LNCaP clone FGC (cell line): ENCODE data around the gene ADAT3.

Experiments used
- DNase-seq: peaks from one replicate; pipeline ENCODE4 v3.0.0-alpha.2; 2011; ENCODE audit warnings: low read depth
- H3K4me3 ChIP-seq: 2 replicates; pipeline ENCODE4 v1.5.1; 2011; ENCODE audit warnings: mild to moderate bottlenecking, low read depth, low read length, control low read depth
- TF ChIP-seq, protein P1 (sequence below): IDR thresholded peaks from 2 replicates; pipeline ENCODE4 v1.5.1; 2012; ENCODE audit warnings: mild to moderate bottlenecking; ENCODE audit not compliant: control insufficient read depth, insufficient read depth; ENCODE audit errors: extremely low read depth

ADAT3 gene

DNA sequence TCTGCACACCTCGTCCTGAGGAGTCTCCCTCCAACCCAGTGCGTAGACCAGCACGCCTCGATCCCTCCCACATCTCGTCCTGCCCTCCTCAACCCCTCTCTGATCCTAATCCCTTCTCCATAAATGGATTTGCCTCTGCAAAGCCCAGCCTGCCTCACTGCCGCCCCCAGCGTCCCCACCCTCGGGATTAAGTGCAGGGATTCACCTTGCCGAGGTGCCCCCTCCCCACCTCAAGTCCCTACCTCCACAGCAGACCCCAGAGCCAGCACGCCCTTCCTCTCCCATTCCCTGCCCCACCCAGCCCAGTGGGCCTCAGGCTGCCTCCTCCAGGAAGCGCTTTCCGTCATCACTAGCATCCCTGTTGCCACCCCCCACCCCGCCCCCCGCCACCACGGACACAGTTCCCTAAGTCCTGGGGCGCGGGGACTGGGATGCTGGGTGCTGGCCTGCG lies 45.8 kb upstream of the ADAT3 start:
- DNase-seq: no peak
- TF ChIP-seq, protein P1, sequence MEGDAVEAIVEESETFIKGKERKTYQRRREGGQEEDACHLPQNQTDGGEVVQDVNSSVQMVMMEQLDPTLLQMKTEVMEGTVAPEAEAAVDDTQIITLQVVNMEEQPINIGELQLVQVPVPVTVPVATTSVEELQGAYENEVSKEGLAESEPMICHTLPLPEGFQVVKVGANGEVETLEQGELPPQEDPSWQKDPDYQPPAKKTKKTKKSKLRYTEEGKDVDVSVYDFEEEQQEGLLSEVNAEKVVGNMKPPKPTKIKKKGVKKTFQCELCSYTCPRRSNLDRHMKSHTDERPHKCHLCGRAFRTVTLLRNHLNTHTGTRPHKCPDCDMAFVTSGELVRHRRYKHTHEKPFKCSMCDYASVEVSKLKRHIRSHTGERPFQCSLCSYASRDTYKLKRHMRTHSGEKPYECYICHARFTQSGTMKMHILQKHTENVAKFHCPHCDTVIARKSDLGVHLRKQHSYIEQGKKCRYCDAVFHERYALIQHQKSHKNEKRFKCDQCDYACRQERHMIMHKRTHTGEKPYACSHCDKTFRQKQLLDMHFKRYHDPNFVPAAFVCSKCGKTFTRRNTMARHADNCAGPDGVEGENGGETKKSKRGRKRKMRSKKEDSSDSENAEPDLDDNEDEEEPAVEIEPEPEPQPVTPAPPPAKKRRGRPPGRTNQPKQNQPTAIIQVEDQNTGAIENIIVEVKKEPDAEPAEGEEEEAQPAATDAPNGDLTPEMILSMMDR: no peak
- H3K4me3 ChIP-seq: no peak overlapping the region

DNA sequence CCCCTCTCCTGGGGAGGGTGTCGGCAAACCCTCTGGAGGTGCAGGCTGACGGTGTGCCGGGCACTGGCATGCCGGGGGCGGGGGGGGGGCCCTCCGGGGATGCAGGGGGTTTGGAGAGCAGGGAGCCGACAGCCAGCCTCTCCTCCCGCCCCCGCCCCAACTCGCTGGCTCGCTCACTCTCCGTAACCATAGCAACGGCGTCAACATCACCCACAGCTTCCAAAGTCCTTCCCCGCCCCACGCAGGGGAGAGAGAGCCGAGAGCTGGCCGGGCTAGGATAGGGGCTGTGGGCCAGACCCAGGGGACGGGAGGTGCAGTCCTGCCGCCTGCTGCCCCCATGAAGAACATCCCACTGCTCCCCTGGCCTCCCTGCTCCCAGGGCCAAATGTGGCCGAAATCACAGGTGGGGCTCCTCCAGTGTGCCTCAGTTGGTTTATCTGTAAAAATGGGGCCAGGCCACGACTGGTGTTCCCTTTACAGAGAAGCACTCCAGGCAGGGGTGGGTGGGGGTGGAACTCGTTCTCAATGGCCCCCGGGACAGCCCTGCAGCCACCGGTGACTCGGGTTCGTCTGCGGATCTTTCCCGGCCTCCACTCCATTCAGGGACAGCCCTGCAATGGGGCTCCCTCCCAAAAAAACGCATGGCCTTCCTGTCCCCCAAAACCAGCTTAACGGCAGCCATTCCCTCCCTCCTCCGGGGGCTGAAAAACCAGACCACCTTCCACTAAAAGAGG lies 45.0 kb upstream of the ADAT3 start:
- TF ChIP-seq, protein P1: no peak
- peak overlapping the region; percentile 84 for H3K4me3 ChIP-seq
- no peak for DNase-seq

DNA sequence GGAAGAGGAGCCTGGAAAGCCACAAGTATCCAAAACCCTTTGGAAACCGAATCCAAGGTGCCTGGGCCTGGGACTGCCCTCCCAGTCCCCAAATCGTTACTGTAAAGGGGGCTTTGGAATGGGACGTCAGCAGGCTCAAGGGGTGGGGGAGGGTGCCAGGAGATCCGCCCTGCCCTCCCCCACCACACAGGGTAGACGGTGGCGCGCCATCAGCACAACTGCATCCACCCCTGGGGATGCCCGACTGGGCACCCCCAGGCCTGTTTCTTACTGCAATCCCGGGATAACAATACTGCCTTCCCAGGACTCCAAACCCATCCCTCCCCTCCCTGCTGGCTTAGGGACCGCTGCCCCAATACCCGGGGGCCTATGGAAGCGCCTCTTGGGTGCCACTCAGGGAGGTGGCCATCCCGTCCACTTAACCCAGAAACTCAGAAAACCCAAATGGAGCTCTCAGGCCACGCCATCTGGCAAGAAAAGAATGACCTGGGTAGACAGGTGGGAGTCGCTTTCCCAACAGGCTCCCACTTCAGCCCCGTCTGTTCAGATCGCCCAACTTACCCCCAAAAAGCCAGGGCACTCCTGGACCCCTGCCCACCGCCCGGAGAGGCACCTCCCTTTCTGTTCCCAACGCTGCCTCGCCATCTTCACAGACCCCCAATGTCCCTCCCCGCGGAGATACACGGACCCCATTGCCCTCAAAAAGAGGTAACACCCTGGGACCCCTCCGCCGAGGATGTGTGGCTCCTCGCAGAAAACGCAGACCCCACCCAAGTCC lies 44.2 kb upstream of the ADAT3 start:
- no peak for DNase-seq
- TF ChIP-seq, protein P1: no peak
- H3K4me3 ChIP-seq: peak overlapping the region; percentile 84

DNA sequence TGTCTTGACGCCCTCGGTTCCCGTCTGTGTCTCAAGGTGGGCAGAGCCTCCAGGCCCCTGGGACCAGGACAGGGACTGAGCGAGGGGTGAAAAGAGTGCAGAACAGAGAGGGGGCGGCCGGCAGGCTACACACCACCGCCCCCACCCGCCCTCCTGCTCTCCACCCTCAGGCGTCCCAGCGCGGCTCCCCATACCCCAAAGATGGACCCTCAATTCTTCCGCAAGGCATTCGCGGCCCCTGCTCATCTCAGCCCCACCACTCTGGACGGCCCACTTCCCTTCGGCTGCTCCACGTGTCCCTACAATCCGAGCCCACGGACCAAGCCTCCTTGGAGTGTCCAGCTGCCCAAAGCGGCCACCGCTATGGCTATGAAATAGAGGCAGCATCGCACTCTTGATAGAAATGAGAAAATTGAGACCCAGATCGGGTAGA lies 43.6 kb upstream of the ADAT3 start:
- H3K4me3 ChIP-seq: peak overlapping the region; percentile 84
- TF ChIP-seq, protein P1: no peak
- no peak for DNase-seq

DNA sequence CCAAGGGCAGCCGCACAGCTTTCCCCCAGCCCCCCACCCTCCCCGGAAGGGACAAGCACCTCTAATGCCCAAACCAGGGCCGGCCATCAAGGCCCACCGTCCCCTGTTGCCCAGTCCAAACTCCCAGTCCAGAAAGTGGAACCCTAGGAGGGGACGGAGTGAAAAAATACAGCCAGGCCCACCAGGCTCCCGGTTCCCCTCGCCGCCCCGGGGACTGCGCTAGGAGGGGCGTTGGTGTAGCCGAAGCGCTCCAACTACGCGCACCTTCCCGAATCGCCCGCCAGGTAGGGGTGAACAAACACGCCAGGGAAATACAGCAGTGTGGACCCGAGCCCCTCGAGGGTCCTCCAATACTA lies 43.2 kb upstream of the ADAT3 start:
- TF ChIP-seq, protein P1: no peak
- DNase-seq: no peak
- peak overlapping the region; percentile 84 for H3K4me3 ChIP-seq

DNA sequence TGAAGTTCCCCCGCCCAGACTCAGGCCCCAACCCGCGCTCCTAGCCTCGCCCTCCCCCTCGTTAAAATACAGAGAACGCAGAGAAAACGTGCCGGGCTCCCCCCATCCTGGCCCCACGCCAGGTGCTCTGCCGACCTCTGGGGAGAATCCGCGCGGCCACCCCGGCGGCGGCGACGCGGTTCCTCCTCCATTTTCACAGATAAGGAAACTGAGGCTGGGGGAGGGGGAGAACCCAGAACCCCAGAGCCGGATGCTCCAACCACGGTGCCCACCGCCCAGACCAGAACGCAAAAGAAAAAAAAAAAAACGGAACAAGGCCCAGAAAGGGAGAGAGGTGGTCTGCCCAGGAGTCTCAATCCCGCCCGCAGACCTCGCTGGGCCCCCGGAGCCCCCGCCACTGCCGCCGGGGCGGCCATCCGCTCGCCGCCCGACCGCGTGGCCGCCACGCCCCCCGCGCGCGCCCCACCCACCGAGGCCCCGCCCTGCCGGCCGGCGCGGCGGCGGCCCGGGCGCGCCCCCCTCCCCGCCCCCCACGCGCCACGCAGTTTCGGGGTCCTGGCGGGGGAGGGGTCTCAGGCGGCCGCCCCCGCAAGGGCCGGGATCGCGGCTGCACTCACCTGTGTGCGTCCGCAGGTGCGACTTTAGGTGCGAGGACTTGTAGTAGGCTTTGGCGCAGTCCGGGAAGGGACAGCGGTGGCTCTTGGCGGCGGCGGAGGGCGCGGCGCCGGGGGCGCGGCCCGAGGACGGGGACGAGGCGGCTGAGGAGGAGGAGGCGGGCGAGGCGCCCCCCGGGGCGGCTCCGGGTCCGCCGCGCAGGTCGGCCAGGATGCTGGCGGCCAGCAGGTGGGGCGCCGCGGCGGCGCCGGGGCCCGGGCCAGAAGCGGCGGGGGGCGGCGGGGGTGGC lies 42.5 kb upstream of the ADAT3 start:
- TF ChIP-seq, protein P1: no peak
- peak overlapping the region; percentile 84 for H3K4me3 ChIP-seq
- no peak for DNase-seq
